HG03558 (cell line): ENCODE data around the gene FBXO31.
"Not testable (repeated sequence)": the region's sequence is repeated elsewhere in the genome, so short reads cannot be mapped to it uniquely, and the experiment has no call there.

Source experiments
- ATAC-seq: cut with Tn5 transposase; IDR thresholded peaks from one replicate; pipeline ENCODE4 v1.9.1; 2021; ENCODE audit warnings: moderate number of reproducible peaks; ENCODE audit not compliant: unreplicated experiment; ENCODE audit errors: extremely low read depth

The FBXO31 gene

DNA sequence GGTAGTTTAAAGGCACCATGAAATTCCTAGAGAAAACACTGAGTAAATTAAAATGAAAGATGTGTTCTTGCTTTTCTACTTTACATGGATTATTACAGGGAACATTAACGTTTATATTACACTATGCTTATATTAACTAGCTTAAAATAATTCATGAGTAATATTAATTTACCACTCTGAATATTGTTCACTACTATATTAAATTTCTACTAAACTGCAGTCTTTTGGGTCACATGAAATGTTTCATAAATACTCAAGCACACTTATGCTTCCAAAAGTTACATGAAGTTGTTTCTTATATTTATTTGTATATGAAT, 5.2 kb upstream of the FBXO31 start:
- no peak for ATAC-seq

GRCh38 chr16:87387942-87388817, 4.6 kb upstream of the FBXO31 start:
- peak; percentile 35 for ATAC-seq

- not testable (repeated sequence) for ATAC-seq
Observed at GRCh38 chr16:87384875-87385167, 1.2 kb upstream of the FBXO31 start.

DNA sequence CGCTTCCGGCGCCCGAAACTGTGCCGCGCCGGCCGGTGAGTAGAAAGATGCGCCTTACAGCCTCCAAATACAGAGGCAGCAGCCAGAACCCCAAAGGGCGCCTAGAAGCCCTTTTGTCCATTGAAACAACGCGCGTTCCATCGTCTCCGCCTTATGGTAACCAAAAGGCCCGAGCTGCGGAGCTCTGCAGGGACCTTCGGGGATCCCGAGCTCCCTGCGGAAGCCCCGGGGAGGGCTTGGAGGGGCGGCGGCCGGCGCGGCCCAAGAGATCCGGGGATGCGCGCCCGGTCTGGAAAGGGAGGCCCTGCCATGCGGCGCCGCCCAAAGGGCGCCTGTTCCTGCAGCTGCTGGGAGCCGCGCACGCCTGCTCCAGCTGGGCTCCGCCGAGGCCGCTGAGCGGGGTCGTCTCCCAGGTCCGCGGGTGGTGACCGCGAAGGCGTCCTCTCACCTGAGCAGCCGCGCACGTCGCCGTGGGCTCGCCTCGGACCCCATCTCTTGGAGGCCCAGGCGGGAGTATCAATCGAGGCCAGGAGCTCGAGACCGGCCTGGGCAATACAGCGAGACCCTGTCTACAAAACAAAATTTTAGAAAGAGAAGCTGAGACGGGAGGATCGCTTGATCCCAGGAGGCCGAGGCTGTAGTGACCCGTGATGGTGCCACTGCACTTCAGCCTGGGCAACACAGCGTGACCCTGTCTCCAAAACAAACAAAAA, 742 bp upstream of the FBXO31 start:
- ATAC-seq: no peak

DNA sequence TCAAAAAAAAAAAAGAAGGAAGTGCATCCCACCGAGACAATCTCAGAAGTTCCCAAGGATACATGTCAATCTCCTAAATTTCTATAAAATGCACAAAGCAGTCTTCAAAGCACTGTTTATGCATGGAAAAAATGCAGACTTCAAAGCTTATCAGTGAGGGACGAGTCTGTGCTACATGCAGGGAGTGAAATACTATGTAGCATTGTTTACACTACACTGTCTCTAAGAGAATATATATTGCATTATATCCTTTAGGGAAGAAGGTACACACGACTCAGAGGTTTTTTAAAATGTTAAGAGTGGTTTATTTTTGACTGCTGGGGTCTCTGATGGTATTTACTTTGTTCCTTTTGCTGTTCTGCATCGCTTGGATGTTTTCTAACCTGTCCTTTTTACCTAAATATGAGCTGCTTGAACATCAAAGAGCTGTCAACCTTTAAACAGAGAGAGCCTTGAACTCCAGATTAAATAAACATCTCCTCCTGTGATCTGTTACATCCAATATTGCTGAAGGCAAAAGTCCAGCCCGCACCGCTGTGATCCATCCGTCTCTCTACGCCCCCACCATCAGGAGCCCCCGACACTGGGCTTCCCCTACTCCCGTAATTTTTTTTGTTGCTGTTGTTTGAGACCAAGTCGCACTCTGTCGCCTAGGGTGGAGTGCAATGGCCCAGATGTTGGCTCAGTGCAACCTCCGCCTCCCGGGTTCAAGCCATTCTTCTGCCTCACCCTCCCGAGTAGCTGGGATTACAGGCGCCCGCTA, 1.4 kb downstream of the FBXO31 start:
- no peak for ATAC-seq

- no peak for ATAC-seq
Observed at GRCh38 chr16:87380881-87381280, 2.7 kb downstream of the FBXO31 start.

GRCh38 chr16:87380403-87380802, 3.2 kb downstream of the FBXO31 start:
- no peak for ATAC-seq

DNA sequence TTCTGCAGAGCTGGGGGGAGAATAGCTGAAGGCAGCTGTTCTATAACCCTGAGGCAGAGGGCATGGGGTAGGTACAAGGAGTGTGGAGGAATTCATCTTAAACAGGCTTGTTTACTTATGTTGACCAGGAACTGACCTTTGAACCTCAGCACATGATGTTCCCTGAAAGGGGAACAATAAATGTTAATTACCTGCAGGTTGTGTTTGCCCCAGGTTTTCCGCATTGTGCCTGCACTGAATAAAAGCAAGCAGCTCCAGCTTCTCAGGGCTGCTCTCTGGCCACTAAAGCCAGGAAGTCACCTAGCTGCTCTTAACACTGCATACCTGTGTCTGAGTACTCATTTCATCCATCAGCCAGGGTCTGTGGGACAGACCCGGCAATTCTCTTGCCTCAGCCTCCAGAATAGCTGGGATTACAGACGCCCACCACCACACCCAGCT, 4.2 kb downstream of the FBXO31 start:
- not testable (repeated sequence) for ATAC-seq

DNA sequence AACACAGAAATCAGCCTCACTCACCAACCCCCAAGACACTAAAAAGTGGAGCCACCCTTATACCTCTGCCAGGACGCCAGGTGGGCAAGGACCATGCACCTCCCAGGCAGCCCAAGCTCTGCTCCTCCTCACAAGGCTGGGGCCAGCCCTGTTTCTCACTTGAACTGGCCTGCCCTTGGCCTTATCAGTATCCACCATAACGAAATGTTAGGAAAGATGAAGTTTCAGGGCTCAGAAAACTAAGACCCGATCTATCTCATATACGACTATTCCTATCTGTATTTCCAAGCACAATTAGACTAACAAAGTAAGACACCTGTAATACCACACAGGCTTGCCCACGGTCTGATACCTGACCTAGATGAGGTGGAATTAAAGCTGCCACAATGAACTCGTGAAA, 6.9 kb downstream of the FBXO31 start:
- ATAC-seq: no peak

DNA sequence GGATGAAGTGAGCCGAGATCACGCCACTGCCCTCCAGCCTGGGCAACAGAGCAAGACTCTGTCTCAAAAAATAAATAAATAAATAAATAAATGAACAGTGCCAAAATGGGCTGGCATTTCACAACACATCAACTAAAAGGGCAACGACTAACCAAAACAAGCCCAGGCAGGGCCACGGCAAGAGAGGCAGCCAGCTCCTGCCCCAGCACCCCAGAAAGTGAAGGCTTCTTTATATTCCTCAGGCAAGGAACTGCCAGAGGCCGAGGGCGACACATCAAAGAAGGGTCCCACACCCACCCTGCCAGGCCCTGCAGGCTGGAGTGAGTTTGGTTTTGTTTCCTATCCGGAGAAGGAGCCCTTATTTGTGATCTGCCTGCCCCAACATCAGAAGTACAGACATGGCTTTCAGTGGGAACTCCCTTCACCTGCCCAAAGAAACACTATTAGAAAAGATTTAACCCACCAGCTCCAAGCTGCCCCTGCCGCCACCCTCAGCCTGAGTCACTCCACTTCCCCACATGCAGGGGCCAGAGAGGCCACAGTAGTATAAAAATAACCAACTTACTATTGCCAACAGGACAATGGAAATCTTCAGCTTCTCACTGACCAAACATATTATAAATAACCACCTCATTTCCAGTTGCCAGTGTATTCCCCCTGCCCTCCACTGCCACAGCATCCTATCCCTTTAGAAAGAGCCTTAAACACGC, 8.0 kb downstream of the FBXO31 start:
- ATAC-seq: no peak

DNA sequence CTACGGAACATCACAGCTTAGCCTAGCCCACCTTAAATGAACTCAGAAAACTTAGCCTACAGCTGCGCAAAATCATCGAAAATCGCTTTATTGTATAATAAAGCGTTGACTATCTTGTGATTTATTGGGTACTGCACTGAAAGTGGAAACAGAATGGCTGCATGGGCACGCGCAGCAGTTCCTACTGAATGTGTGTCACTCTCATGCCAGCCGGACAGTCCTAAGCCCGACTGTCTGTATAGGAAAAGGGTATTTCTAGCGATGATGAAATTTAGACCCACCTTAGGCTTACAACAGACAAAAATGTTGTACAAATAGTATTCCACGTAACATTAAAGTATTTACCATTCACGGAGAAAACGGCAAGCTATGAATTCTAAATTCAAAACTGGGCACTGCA, 9.3 kb downstream of the FBXO31 start:
- ATAC-seq: no peak

DNA sequence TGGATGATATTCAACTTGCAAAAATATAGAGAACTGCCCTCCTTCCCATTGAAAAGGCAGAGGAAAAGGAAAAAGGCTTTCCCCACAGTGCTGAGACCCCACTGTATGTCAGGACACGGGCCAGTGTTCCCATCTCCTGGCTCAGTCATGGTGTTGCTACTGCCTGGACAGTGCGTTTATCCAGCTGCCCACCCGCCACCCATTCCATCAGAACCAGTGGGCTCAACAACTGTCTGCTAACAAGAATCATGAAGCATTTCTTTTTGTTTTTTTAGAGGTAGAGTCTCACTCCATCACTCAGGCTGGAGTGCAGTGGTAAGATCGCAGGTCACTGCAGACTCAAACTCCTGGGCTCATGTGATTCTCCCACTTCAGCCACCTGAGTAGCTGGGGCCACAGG, 11.3 kb downstream of the FBXO31 start:
- ATAC-seq: no peak

- ATAC-seq: no peak
Observed at GRCh38 chr16:87371261-87371866, 12.2 kb downstream of the FBXO31 start.

DNA sequence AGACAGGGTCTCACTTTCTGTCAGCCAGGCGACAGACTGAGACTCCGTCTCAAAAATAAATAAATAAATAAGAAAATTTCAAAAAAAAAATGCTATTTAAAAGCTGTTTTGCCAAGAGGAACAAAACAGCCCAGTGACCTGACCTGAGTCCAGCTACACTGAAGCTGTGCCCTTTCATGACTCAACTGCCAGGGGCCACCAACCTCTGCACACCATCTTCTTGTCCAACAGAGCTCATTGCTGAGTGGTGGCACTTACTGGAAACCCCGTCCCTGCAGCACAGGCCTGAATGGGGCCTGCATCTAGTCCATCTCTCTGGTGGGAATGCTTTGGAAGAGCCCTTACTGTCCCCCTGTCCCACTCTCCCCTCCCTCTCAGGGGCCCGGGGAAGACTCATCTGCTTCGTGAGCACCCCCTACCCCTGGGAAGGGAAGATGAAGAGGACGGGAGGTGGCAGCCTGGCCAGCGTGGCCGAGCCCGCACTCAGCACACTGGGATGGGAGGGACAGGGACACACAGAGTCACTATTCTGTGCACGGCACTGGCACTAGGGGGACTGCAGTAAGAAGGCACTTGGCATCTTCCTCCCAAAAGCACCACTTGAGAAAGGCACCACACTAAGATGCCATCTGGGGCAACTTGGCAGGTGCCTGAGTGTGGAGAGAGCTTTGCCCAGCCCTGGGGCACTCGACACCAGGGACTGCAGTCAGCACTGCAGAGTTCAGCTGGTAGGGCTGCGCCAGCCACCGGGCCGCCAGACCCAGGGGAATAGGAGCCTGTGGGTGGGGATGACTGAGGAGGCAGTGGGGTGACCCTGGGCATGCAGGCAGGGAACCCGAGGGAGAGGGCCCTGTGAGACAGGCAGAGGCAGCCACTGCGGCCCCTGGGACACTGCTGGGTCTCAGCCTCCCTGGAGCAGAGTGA, 13.5 kb downstream of the FBXO31 start:
- ATAC-seq: no peak

DNA sequence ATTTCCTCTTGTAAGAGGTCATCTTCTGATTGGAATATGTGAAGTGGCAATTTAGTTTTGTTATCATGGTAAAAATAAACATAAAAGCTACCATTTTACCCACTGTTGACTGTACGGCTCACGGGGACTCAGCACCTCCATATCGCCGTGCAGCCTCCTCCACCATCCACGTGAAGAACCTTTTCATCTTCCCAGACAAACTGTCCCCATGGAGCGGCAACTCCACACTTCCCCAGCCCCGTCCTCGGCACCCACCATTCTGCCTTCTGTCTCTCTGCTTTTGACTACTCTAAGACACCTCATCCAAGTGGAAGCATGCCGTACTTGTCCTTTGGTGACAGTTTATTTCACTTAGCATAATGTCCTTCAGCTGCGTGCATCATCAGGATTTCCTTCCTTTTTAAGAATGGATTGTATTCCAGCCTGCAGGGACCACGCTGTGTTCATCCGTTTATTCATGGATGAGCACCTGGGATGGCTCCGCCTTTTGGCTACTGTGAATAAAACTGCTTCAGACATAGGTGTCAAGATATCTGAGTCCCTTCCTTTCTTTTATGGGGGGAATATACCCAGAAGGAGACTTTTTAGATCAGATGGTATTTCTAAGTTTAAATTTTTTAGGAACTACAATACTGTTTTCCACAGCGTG, 14.3 kb downstream of the FBXO31 start:
- ATAC-seq: no peak

DNA sequence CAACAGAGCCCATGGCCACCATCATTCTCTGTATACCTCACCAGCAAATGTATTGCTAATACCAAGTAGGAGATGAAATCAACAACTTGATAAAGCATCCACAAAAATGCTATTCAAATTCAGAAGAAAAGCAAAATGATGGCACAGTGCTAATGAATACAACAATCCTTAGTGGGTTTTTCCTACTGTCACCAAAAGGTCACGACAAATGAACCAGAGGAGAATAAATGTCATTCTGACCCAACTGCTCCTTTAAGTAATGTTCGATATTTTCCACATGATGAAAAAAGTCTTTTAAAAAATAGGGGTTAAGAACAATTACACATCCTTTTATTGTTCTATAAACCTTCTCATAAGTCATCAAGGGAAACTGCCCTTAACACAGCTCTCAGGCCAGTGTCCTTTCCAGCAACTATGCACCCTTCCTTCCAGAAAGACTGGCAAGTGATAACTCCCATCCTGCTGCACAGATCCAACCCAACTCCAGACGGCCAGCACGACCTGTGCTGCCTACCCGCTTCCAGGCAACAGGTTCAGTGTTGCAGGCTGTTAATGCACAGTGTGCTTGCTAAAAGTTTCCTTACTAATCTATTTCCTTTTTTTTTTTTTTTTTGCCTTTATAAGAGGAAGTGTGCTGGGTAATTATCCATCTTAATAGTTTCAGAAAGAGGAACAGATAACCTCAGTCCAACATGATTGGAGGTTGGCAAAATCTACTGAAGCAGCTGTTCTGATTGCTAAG, 15.4 kb downstream of the FBXO31 start:
- no peak for ATAC-seq

DNA sequence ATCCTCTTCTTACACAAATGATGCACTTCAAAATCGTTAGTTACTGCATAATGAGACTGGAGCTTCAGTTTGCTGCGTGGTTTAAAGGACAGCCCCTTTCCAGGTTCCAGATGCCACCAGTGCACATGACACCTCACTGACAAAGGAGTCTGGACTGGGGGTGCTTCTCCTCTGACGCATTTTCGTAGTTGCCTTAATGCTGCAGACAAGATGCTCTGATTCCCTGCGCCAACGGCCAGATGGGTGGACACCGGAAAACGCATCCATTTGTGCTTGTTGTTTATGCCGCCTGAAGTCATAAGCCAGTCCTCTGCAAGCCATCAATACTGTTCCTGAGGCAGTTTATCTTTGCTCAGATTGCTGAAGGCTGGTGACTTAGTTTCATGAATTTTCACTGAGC, 16.0 kb downstream of the FBXO31 start:
- ATAC-seq: no peak

DNA sequence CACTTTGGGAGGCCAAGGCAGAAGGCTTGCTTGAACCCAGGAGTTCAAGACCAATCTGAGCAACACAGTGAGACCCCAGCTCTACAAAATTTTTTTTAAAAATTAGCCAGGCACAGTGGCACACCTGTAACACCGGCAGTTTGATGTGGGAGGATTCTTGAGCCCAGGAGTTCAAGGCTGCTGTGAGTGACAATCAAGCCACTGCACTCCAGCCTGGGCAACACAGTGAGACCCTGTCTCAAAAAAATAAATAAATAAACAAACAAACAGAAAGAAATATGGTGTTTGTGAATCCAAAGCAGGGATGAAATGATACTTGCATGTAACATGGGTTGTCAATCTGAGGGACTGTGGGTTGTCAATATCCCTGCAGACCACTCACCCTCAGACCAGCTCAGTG, 16.6 kb downstream of the FBXO31 start:
- ATAC-seq: no peak
